ENCODE results near the gene TRIM39. TPM values are rescaled to one million over a fixed set of nuclear protein-coding genes. Genes with fewer than 3 reads are reported as not detected.
"Not testable (repeated sequence)": the region's sequence is repeated elsewhere in the genome, so short reads cannot be mapped to it uniquely, and the experiment has no call there.

The TRIM39 gene
- polyA plus RNA-seq, 4 donors, result 10.0 to 15.1 (median 13.4) TPM

- no peak for DNase-seq (ENCODE audit: low read depth in 4 of 4, low spot score in 3 of 4)
Observed at GRCh38 chr6:30359276-30359675, 32.5 kb downstream of the TRIM39 start.

- DNase-seq (ENCODE audit: low read depth in 4 of 4, low spot score in 3 of 4), result no peak
Observed at GRCh38 chr6:30360139-30360538, 33.4 kb downstream of the TRIM39 start.

DNA sequence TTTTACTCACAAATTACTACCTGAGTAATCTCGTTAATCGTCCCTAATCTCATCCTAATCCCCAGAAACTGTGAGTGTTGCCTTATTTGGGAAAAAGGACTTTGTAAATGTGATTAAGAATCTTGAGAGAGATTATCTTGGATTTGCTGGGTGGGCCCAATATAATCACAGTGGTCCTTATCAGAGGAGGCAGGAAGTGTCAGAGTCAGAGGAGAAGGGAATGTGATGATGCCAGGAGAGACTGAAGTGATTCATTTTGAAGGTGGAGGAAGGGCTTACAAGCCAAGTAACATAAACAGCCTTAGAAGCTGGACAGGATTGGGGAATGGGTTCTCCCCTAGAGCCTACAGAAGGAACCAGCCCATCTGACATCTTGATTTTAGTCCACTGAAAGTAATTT is 34.9 kb downstream of the TRIM39 start:
- no peak for DNase-seq (ENCODE audit: low read depth in 4 of 4, low spot score in 3 of 4)

GRCh38 chr6:30363459-30363858 is 36.7 kb downstream of the TRIM39 start:
- DNase-seq (ENCODE audit: low read depth in 4 of 4, low spot score in 3 of 4), result no peak

DNA sequence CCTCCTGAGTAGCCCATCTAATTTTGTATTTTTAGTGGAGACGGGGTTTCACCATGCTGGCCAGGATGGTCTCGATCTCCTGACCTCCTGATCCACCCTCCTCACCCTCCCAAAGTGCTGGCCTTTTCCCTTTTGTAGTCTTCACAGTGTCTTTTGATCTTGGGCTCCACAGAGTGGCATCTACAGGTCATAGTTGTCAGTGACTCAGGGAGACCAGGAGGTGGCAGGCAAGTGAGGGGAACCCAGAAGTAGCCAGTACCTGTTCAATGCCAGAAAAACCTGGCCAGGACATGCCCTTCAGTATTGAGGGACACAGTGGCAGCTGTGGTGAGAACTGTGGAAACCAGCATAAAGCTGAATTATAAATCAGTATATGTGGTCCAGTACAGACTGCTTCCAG is 37.9 kb downstream of the TRIM39 start:
- DNase-seq (ENCODE audit: low read depth in 4 of 4, low spot score in 3 of 4), result no peak

DNA sequence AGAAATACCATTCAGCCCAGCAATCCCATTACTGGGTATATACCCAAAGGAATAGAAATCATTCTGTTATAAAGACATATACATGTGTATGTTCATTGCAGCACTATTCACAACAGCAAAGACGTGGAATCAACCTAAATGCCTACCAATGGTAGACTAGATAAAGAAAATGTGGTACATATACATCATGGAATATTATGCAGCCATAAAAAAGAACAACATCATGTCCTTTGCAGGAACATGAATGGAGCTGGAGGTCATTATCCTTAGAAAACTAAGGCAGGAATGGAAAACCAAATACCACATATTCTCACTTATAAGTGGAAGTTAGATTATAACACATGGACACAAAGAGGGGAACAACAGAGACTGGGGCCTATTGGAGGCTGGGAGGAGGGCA is 42.6 kb downstream of the TRIM39 start:
- DNase-seq (ENCODE audit: low read depth in 4 of 4, low spot score in 3 of 4), result not testable (repeated sequence)

- DNase-seq (ENCODE audit: low read depth in 4 of 4, low spot score in 3 of 4), result peak in 2 of 4 donors; percentile 18 to 40
Observed at GRCh38 chr6:30378290-30378937, 51.7 kb downstream of the TRIM39 start.

- DNase-seq (ENCODE audit: low read depth in 4 of 4, low spot score in 3 of 4), result no peak
Observed at GRCh38 chr6:30380464-30380863, 53.7 kb downstream of the TRIM39 start.

DNA sequence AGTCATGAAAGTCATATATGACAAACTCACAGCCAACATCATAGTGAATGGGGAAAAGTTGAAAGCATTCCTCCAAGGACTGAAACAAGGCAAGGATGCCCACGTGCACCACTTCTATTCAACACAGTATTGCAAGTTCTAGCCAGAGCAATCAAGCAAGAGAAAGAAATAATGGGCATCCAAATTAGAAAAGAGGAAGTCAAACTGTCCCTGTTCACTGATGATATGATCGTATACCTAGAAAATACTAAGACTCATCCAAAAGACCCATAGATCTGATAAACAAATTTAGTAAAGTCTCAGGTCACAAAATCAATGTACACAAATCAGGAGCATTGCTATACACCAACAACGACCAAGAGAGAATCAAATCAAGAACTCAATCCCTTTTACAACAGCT is 59.4 kb downstream of the TRIM39 start:
- no peak for DNase-seq (ENCODE audit: low read depth in 4 of 4, low spot score in 3 of 4)

GRCh38 chr6:30391240-30391639 is 64.5 kb downstream of the TRIM39 start:
- DNase-seq (ENCODE audit: low read depth in 4 of 4, low spot score in 3 of 4), result no peak

Other genes with a start within 250 kb of the TRIM39 start
- gene TRIM31, start 213.8 kb upstream of the TRIM39 start, polyA plus RNA-seq (ENCODE audit: insufficient read length in 4 of 4), result not detected
- gene TRIM40, start 190.8 kb upstream of the TRIM39 start, polyA plus RNA-seq (ENCODE audit: insufficient read length in 4 of 4), result not detected
- 1 to 10 TPM in 1 of 4 donors, under 1 TPM in 3; 0.45 to 2.6 (median 0.48) TPM for gene TRIM10, start 165.7 kb upstream of the TRIM39 start, polyA plus RNA-seq (ENCODE audit: insufficient read length in 4 of 4)
- gene TRIM15, start 163.4 kb upstream of the TRIM39 start, polyA plus RNA-seq (ENCODE audit: insufficient read length in 4 of 4), result under 1 TPM in 1 of 4 donors, not detected in 3; 0.14 TPM
- gene TRIM26, start 113.5 kb upstream of the TRIM39 start, polyA plus RNA-seq (ENCODE audit: insufficient read length in 4 of 4), result 10 to 100 TPM; 28.8 to 39.3 (median 36.9) TPM
- gene RPP21, start 18.2 kb downstream of the TRIM39 start, polyA plus RNA-seq (ENCODE audit: insufficient read length in 4 of 4), result 10 to 100 TPM; 22.5 to 40.2 (median 28.7) TPM
- gene HLA-E, start 162.6 kb downstream of the TRIM39 start, polyA plus RNA-seq (ENCODE audit: insufficient read length in 4 of 4), result 100 to 1,000 TPM; 105 to 113 (median 111) TPM
- 100 to 1,000 TPM in 2 of 4 donors, 10 to 100 TPM in 2; 77.6 to 105 (median 93.8) TPM for gene GNL1, start 229.6 kb downstream of the TRIM39 start, polyA plus RNA-seq (ENCODE audit: insufficient read length in 4 of 4)
- gene PRR3, start 230.4 kb downstream of the TRIM39 start, polyA plus RNA-seq (ENCODE audit: insufficient read length in 4 of 4), result 10 to 100 TPM; 30.9 to 36.9 (median 33.2) TPM
- 10 to 100 TPM; 55.7 to 74.9 (median 64.6) TPM for gene ABCF1, start 244.5 kb downstream of the TRIM39 start, polyA plus RNA-seq (ENCODE audit: insufficient read length in 4 of 4)